GM12873 (cell line): Measurements from ENCODE around the gene COL4A4.
A peak's percentile ranks its signal among the peaks of the same experiment; 100 is the strongest.

Experiments used
- TF ChIP-seq, protein P1 (sequence below): IDR thresholded peaks from 2 replicates; pipeline ENCODE4 v1.5.1; 2012; ENCODE audit warnings: low read depth, mild to moderate bottlenecking, moderate library complexity, low read length, control low read depth; ENCODE audit not compliant: insufficient read depth; ENCODE audit errors: missing control alignments

Gene COL4A4

DNA sequence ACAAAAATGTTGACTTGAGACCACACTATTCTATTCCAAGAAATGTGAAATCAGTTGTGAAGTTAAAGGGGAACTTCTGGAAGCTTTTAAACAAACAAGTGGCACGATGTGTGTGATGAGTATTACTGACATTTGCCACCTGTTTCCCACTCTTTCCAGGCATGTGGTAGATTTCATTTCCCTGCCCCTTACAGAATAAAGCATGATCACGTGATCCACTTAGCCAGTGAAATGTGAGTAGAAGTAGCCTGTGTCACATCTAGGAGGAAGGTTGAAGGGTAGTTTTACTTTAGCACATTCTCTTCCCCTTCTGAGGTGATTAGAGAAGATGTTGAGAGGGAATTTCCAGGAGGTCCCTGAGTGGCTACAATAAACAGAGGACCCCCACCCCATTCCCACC, 3.8 kb downstream of the COL4A4 start:
- TF ChIP-seq, protein P1, sequence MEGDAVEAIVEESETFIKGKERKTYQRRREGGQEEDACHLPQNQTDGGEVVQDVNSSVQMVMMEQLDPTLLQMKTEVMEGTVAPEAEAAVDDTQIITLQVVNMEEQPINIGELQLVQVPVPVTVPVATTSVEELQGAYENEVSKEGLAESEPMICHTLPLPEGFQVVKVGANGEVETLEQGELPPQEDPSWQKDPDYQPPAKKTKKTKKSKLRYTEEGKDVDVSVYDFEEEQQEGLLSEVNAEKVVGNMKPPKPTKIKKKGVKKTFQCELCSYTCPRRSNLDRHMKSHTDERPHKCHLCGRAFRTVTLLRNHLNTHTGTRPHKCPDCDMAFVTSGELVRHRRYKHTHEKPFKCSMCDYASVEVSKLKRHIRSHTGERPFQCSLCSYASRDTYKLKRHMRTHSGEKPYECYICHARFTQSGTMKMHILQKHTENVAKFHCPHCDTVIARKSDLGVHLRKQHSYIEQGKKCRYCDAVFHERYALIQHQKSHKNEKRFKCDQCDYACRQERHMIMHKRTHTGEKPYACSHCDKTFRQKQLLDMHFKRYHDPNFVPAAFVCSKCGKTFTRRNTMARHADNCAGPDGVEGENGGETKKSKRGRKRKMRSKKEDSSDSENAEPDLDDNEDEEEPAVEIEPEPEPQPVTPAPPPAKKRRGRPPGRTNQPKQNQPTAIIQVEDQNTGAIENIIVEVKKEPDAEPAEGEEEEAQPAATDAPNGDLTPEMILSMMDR, result no peak

DNA sequence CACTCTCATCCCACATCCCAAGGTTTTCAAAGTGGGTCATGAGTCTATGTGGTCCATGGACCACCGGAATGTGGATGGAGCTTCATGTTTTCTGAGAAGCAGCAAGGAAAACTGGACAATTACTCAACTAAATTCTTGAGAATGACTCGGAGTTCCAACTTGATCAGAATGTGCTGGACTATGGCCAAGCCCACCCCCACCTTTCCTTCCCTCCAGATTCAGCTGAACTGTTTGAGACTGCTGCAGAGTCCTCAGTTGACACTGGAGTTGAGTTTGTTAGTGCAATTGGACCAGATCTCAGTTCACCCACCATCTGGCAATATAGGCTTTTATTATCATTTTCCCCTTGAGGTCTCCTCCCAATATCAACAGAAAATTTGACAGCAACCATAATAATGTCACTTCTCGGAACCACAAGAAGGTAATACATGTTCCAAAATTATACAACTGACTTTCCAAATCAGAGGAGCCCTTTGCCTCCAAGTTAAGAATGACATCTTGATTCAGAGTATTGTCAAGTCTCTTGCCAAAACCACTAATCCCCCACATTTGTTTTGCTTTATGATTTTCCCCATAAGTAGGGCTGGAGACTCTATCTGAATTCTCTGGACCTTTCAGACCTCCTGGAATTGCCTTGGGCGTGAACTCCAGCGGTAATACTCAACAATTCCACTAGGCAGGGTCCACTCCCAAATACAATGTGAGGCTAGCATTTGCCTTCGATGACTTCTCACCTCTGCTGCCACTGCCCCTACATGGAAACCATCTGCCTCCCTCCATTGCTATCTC, 8.8 kb downstream of the COL4A4 start:
- TF ChIP-seq, protein P1, result peak; percentile 7

DNA sequence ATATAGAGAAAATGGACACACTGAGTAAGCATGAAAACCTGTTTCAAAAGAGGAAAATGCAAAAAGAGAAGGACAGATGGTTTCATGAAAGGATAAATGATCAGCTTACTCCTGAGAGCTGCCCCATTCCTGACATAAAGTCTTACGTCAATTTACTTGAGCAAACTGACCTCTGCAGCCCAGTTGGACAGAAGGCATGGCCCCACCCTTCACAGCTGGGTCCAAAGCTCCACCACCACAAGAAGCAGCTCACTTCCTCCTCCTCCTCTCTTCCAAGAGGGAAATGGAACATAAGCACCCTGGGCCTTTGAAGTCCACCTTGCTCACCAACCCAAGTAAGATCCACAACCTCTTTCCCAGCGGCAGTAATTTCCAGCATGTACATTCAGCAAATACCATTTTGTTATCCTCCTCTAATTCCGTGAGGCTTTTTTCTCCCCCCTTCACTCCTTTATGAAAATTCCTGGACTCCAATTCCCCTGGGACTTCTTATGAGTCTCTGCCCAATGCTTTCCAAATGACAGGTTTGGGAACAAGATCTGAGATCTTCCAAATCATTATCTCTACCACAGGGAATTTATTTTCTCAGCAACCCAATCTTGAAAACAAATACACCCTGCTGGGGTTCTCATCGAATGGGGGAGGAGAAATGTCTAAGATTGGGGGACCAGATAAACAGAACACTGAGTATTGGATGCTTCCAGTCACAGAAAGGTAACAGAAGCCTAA, 10.1 kb downstream of the COL4A4 start:
- TF ChIP-seq, protein P1, result no peak

DNA sequence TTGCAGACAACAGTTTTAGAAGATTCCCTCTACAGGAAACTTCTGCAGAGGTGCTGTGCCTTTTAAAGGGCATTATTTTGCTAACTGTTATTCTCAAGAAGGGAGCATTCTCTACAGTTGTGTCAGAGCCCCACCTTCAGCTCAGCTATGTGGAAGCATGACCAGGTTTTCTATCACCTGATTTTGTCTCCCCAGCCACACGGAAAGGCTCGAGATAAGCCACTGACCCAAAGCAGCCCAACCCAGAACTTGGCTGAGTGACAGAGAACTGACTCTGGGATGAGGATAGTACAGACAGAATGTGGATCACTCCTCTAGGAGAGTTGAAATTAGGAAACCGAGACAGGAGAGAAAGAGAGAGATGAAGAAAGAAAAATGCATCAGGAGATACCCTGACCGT, 10.7 kb downstream of the COL4A4 start:
- TF ChIP-seq, protein P1, result no peak

DNA sequence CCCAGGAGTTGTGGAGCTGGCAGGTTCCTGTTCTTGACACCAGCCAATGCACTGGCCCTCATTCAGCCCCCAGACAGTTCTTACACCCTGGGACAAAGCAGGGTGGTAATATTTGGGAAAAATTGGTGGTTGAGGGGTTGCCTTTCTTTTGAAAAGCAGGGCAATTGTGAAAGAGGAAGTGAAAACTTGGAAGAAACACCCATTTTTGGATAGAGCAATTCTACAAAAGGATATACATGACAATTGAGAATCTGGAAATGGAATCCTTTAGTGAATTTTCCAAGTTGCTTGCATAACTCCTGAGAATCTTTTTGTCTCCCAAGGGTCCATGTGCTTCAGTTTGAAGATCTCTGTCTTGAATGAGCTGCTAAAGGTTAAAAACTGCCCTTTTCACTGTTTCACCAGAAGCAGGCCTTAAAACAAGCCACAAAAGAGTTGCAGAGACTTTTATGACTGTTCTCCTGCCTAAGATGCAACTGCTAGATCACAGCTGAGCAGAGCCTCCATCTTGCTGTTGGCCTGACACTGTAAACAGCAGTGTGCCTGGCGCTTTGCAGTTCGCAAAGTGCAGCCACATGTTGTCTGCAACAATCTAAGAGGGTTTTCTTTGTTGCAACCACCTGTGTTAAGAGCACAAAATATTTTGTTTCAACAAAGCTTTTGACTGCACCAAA, 11.8 kb downstream of the COL4A4 start:
- TF ChIP-seq, protein P1, result no peak

DNA sequence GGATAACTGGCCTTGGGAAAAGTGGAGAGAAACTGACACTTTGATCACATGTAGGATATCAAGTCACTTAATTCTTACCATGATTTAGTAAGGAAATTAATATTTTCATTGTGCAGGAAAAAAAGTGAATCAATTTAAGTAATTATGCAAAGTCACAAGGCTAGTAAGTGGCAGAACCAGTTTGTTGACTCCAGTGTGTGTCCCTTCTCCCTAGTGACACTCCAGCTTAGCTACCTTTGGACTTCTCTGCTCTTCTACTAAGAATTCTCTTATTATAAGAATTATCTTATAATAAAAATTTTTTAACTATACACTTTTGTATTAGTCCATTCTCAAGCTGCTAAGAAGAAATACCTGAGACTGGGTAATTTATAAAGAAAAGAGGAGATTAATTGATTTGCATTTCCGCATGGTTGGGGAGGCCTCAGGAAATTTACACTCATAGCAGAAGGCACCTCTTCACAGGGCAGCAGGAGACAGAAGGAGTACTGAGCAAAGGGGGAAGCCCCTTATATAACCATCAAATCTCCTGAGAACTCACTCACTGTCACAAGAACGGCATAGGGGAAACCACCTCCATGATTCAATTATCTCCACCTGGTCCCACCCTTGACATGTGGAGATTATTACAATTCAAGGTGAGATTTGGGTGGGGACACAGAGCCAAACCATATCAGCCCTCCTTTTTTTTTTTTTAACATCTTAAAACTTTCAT, 13.6 kb downstream of the COL4A4 start:
- TF ChIP-seq, protein P1, result no peak
